SIG-M5 (cell line): ENCODE results near the gene TIA1.
"Not testable (repeated sequence)": the region's sequence is repeated elsewhere in the genome, so short reads cannot be mapped to it uniquely, and the experiment has no call there.

Experiments
- DNase-seq: peaks from one replicate; lab custom pipeline; 2025; lab: John Stamatoyannopoulos, UW

Gene TIA1

GRCh38 chr2:70214953-70215549, 33.4 kb downstream of the TIA1 start:
- no peak for DNase-seq

- DNase-seq: no peak
These were observed 34.1 kb downstream of the TIA1 start for GRCh38 chr2:70214365-70214764.

- no peak for DNase-seq
These were observed 36.0 kb downstream of the TIA1 start for GRCh38 chr2:70212298-70212932.

- DNase-seq: no peak
These were observed 36.8 kb downstream of the TIA1 start for GRCh38 chr2:70211595-70211994.

GRCh38 chr2:70204452-70204851, 44.0 kb downstream of the TIA1 start:
- no peak for DNase-seq

GRCh38 chr2:70203086-70203485, 45.3 kb downstream of the TIA1 start:
- no peak for DNase-seq

GRCh38 chr2:70202236-70202806, 46.1 kb downstream of the TIA1 start:
- DNase-seq: no peak

GRCh38 chr2:70201831-70202230, 46.6 kb downstream of the TIA1 start:
- no peak for DNase-seq

GRCh38 chr2:70201225-70201768, 47.1 kb downstream of the TIA1 start:
- no peak for DNase-seq

GRCh38 chr2:70199320-70199864, 49.0 kb downstream of the TIA1 start:
- no peak for DNase-seq

- no peak for DNase-seq
These were observed 55.9 kb downstream of the TIA1 start for GRCh38 chr2:70192516-70192915.

- DNase-seq: no peak
These were observed 57.1 kb downstream of the TIA1 start for GRCh38 chr2:70191244-70191735.

- DNase-seq: peak; percentile 89
These were observed 57.8 kb downstream of the TIA1 start, which contains the start of gene C2orf42 for GRCh38 chr2:70190418-70191243. TSS of gene C2orf42 (minus strand) at chr2:70191019. CDS start at chr2:70181985, 9,034 bp downstream.

- no peak for DNase-seq
These were observed 60.0 kb downstream of the TIA1 start for GRCh38 chr2:70188460-70188859.

GRCh38 chr2:70187170-70187569, 61.3 kb downstream of the TIA1 start:
- not testable (repeated sequence) for DNase-seq

GRCh38 chr2:70182689-70183088, 65.7 kb downstream of the TIA1 start:
- no peak for DNase-seq

- DNase-seq: no peak
These were observed 67.0 kb downstream of the TIA1 start for GRCh38 chr2:70181363-70181956.

- no peak for DNase-seq
These were observed 74.9 kb downstream of the TIA1 start for GRCh38 chr2:70173520-70173919.

GRCh38 chr2:70169654-70170245, 78.7 kb downstream of the TIA1 start:
- not testable (repeated sequence) for DNase-seq

- no peak for DNase-seq
These were observed 87.3 kb downstream of the TIA1 start for GRCh38 chr2:70161069-70161534.

GRCh38 chr2:70160545-70160944, 87.9 kb downstream of the TIA1 start:
- DNase-seq: no peak
